Uterus (tissue), 2 donors: Measurements from ENCODE around the gene STX11.

Experiments
- CTCF ChIP-seq, 4 experiments: fragments of 200-600 bp in 2 of 4; fragments of 450-650 bp in 2 of 4; sonication (generic) in 2 of 4; IDR thresholded peaks; one replicate each; pipeline ENCODE4 v1.5.1; 2016 to 2019; ENCODE audit warnings: antibody characterized with exemption in 4 of 4, mild to moderate bottlenecking in 2 of 4, moderate library complexity in 1 of 4
- POLR2A ChIP-seq, 2 donors: fragments of 450-650 bp; IDR thresholded peaks; one replicate each; pipeline ENCODE4 v1.6.1; 2016; ENCODE audit warnings: antibody characterized with exemption in 2 of 2, mild to moderate bottlenecking in 1 of 2, moderate library complexity in 1 of 2

DNA sequence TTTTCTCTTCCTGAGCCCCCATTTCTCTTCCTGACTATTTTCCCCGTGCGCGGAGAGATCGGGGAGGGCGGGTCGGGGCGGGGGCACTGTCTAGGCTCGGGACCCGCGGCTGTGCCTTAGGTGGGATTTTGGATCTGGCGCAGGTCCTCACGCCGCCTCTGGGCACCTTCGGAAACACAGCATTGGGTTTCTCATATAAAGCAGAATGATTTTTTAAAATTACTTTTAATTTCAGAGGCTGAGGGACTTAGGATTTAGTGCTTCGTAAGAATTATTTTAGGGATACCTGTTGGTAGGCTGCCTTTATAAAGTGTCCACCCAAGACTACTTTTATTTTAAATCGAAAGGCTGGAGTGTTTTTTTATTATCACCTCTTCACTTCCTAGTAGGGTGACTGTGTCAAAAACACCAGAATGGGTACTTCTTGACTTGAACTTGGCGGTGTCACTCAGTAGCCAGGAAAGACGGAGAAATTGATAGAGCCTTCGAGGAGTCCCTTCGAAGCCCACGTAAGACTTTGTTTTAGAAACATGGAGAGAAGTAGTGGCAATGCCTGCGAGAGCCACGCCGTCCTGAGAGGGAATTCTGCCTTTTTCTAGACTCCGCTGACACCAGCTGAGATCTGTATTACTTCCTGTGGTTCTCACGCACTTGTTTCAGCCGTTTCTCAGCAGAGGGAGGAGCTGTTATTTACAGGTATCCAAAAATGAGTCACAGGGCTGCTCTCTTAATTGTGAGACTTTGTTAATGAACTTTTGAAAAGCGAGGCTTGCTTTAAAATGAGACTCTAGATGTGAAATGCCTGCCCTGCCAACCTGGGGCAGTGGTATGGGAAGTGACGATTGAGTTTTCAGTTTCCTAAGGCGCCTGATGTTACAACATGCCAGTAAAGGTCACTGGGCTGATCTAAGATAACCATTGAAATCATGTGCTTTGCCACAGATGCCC is 667 bp downstream of the STX11 start:
- no peak for TF ChIP-seq POLR2A (IDR thresholded peaks at IDR 0.05)
- TF ChIP-seq CTCF (IDR thresholded peaks at IDR 0.05): no peak
